Lower leg skin (tissue), 3 donors: ENCODE measurements around the gene APLNR.

ENCODE experiments used
- CTCF ChIP-seq, 3 donors: fragments of 450-650 bp; IDR thresholded peaks; one replicate each; pipeline ENCODE4 v1.5.1; 2016; ENCODE audit warnings: antibody characterized with exemption in 3 of 3, mild to moderate bottlenecking in 3 of 3, moderate library complexity in 2 of 3
- POLR2A ChIP-seq, 2 donors: fragments of 450-650 bp; IDR thresholded peaks; one replicate each; pipeline ENCODE4 v1.6.1; 2016 to 2017; ENCODE audit warnings: antibody characterized with exemption in 2 of 2, mild to moderate bottlenecking in 1 of 2, moderate library complexity in 1 of 2

- TF ChIP-seq CTCF (IDR thresholded peaks at IDR 0.05) (no peak), POLR2A (IDR thresholded peaks at IDR 0.05) (no peak)
Measured at GRCh38 chr11:57231539-57232253, 5.4 kb downstream of the APLNR start.
